PC-3 (cell line): ENCODE results near the gene KIAA0513. TPM values are rescaled to one million over a fixed set of nuclear protein-coding genes. Genes with fewer than 3 reads are reported as not detected.

Experiments used
- ATAC-seq: fragments of 200-7000 bp; cut with Tn5 transposase; 2 replicates; pipeline ENCODE4 v1.9.1; 2020; ENCODE audit warnings: mild to moderate bottlenecking, moderate library complexity
- BruUV-seq: library from RNA; stranded (reverse); fragments of 400-500 nt; replicated peaks from 2 replicates; lab custom pipeline; 2021; lab: Mats Ljungman, UMichigan
- CTCF ChIA-PET: fragments of 300-600 bp; sonication (Branson Sonifier 250); formaldehyde crosslinking; loops from one replicate; lab custom pipeline; 2022; ENCODE audit warnings: antibody characterized with exemption; lab: Charles Lee
- POLR2A ChIA-PET: fragments of 300-600 bp; sonication (Branson Sonifier 250); formaldehyde crosslinking; loops from one replicate; lab custom pipeline; 2022; ENCODE audit warnings: antibody characterized with exemption; ENCODE audit not compliant: unreplicated experiment; lab: Charles Lee
- DNase-seq: peaks from one replicate; pipeline ENCODE4 v3.0.0-alpha.2; 2015
- H2AFZ ChIP-seq: fragments of 300-600 bp; sonication (generic); 2 replicates; pipeline ENCODE4 v1.6.0; 2016; ENCODE audit warnings: antibody characterized with exemption, low read length
- H3F3A ChIP-seq: fragments of 300-600 bp; sonication (generic); one replicate; pipeline ENCODE4 v1.6.0; 2017; ENCODE audit warnings: antibody characterized with exemption, low read length, control low read depth, mild to moderate bottlenecking; ENCODE audit not compliant: unreplicated experiment
- H3K27ac ChIP-seq: fragments of 300-600 bp; sonication (generic); 2 replicates; pipeline ENCODE4 v1.5.1; 2016; ENCODE audit warnings: mild to moderate bottlenecking, low read length
- H3K27me3 ChIP-seq: fragments of 300-600 bp; sonication (generic); 2 replicates; pipeline ENCODE4 v1.6.1; 2016; ENCODE audit warnings: low read length, mixed read lengths
- H3K36me3 ChIP-seq: fragments of 300-600 bp; sonication (generic); 2 replicates; pipeline ENCODE4 v1.6.1; 2016; ENCODE audit warnings: low read depth, mixed run types, low read length, mixed read lengths
- H3K4me1 ChIP-seq: fragments of 300-600 bp; sonication (generic); 2 replicates; pipeline ENCODE4 v1.5.1; 2016; ENCODE audit warnings: low read length; ENCODE audit not compliant: insufficient read depth
- H3K4me2 ChIP-seq: fragments of 300-600 bp; sonication (generic); 2 replicates; pipeline ENCODE4 v1.6.0; 2016; ENCODE audit warnings: low read length
- H3K4me3 ChIP-seq: fragments of 300-600 bp; sonication (generic); 2 replicates; pipeline ENCODE4 v1.5.1; 2016; ENCODE audit warnings: mild to moderate bottlenecking, low read length, mixed read lengths
- H3K79me2 ChIP-seq: fragments of 300-600 bp; sonication (generic); 2 replicates; pipeline ENCODE4 v1.6.1; 2017; ENCODE audit warnings: low read length, mixed read lengths
- H3K9ac ChIP-seq: fragments of 300-600 bp; sonication (generic); 2 replicates; pipeline ENCODE4 v1.6.0; 2016; ENCODE audit warnings: mild to moderate bottlenecking, low read length
- H3K9me2 ChIP-seq: fragments of 300-600 bp; sonication (generic); replicated peaks from 2 replicates; pipeline ENCODE4 v1.6.1; 2016; ENCODE audit warnings: mixed run types, low read length, mixed read lengths
- H3K9me3 ChIP-seq: fragments of 300-600 bp; sonication (generic); 2 replicates; pipeline ENCODE4 v1.6.1; 2016; ENCODE audit warnings: low read length, mixed read lengths
- H4K20me1 ChIP-seq: fragments of 300-600 bp; sonication (generic); 2 replicates; pipeline ENCODE4 v1.6.1; 2016; ENCODE audit warnings: low read length, mixed read lengths
- CTCF ChIP-seq: fragments of 300-600 bp; sonication (generic); conservative IDR thresholded peaks from 2 replicates; pipeline ENCODE4 v1.5.1; 2017; ENCODE audit warnings: antibody characterized with exemption, low read depth, mild to moderate bottlenecking, low read length
- EZH2 ChIP-seq: fragments of 300-600 bp; sonication (generic); IDR thresholded peaks from one replicate; pipeline ENCODE4 v1.6.1; 2017; ENCODE audit warnings: antibody characterized with exemption, mild to moderate bottlenecking, low read length; ENCODE audit not compliant: unreplicated experiment
- EZH2phosphoT487 ChIP-seq: fragments of 300-600 bp; sonication (generic); IDR thresholded peaks from 2 replicates; pipeline ENCODE4 v1.6.1; 2018; ENCODE audit warnings: mild to moderate bottlenecking, antibody characterized with exemption, low read length, borderline replicate concordance
- intact Hi-C: fragments of 100-400 bp; cut with micrococcal nuclease; formaldehyde crosslinking; loops from 2 replicates; pipeline ENCODE4 v1.9.0; 2023
- total RNA-seq: library from RNA; depleted of rRNA; stranded (reverse); fragments of >200 nt; gene quantifications from 2 replicates; pipeline ENCODE4 v1.2.3, GENCODE V29; 2014

Gene KIAA0513
- total RNA-seq, 1 experiment from 2014 or later, result 7.8 TPM

- BruUV-seq, result no TSS peak
- H3K36me3 ChIP-seq, result no peaks in the 10 kb centered on the region
- no peak for TF ChIP-seq CTCF
- TF ChIP-seq EZH2, result no peak
- TF ChIP-seq EZH2phosphoT487, result no peak
- H3K4me2 ChIP-seq, result no peak overlapping the region
- no peak overlapping the region for H3K9ac ChIP-seq
- no peaks in the 10 kb centered on the region for H3K9me2 ChIP-seq
- H3K4me1 ChIP-seq, result no peaks in the 10 kb centered on the region
- H3F3A ChIP-seq, result no peaks in the 10 kb centered on the region
- ChIA-PET CTCF (no interaction called here), POLR2A (no interaction called here)
- H4K20me1 ChIP-seq, result no peaks in the 10 kb centered on the region
- no peaks in the 10 kb centered on the region for H3K9me3 ChIP-seq
- H3K4me3 ChIP-seq, result no peak overlapping the region
- no peak overlapping the region for H3K27ac ChIP-seq
- no peak for DNase-seq
- H2AFZ ChIP-seq, result no peak overlapping the region
- H3K79me2 ChIP-seq, result no peaks in the 10 kb centered on the region
- intact Hi-C loops, result loop anchor here (10.0 kb wide), 1 partner anchor 87 kb away; no protein-coding TSS in a partner anchor
- no peaks in the 10 kb centered on the region for H3K27me3 ChIP-seq
- ATAC-seq, result no peak
Observed at GRCh38 chr16:85081765-85082164, 54.2 kb downstream of the KIAA0513 start.

GRCh38 chr16:85082173-85083050 is 54.8 kb downstream of the KIAA0513 start:
- H3K4me2 ChIP-seq, result no peak overlapping the region
- no peaks in the 10 kb centered on the region for H3K79me2 ChIP-seq
- H3K9me3 ChIP-seq, result no peaks in the 10 kb centered on the region
- no peak overlapping the region for H3K4me3 ChIP-seq
- no peak for DNase-seq
- no peak overlapping the region for H2AFZ ChIP-seq
- no peaks in the 10 kb centered on the region for H3K27me3 ChIP-seq
- H3K27ac ChIP-seq, result no peak overlapping the region
- no peaks in the 10 kb centered on the region for H4K20me1 ChIP-seq
- H3K4me1 ChIP-seq, result no peaks in the 10 kb centered on the region
- H3F3A ChIP-seq, result no peaks in the 10 kb centered on the region
- no peak for ATAC-seq
- ChIA-PET POLR2A (no interaction called here), CTCF (no interaction called here)
- no TSS peak for BruUV-seq
- no peak for TF ChIP-seq EZH2
- TF ChIP-seq CTCF, result no peak
- no peak for TF ChIP-seq EZH2phosphoT487
- intact Hi-C loops, result loop anchor here (10.0 kb wide), 1 partner anchor 88 kb away; no protein-coding TSS in a partner anchor
- H3K36me3 ChIP-seq, result no peaks in the 10 kb centered on the region
- no peak overlapping the region for H3K9ac ChIP-seq
- no peaks in the 10 kb centered on the region for H3K9me2 ChIP-seq
